Activated naive CD8-positive, alpha-beta T cell (primary cell): Measurements from ENCODE around the gene SLC12A8.
A peak's percentile ranks its signal among the peaks of the same experiment; 100 is the strongest.

Experiments used
- H3K27ac Mint-ChIP-seq: one replicate; pipeline ENCODE4 v1.8.0; 2021; ENCODE audit warnings: mixed read lengths
- H3K27me3 Mint-ChIP-seq: one replicate; pipeline ENCODE4 v1.8.0; 2021; ENCODE audit warnings: mixed read lengths
- H3K36me3 Mint-ChIP-seq: one replicate; pipeline ENCODE4 v1.8.0; 2021; ENCODE audit warnings: mixed read lengths
- H3K4me1 Mint-ChIP-seq: one replicate; pipeline ENCODE4 v1.8.0; 2021; ENCODE audit warnings: low read depth, mixed read lengths
- H3K4me3 Mint-ChIP-seq: one replicate; pipeline ENCODE4 v1.8.0; 2021; ENCODE audit warnings: mild to moderate bottlenecking, mixed read lengths
- H3K9me3 Mint-ChIP-seq: one replicate; pipeline ENCODE4 v1.8.0; 2021; ENCODE audit warnings: low read depth, mixed read lengths

Gene SLC12A8

DNA sequence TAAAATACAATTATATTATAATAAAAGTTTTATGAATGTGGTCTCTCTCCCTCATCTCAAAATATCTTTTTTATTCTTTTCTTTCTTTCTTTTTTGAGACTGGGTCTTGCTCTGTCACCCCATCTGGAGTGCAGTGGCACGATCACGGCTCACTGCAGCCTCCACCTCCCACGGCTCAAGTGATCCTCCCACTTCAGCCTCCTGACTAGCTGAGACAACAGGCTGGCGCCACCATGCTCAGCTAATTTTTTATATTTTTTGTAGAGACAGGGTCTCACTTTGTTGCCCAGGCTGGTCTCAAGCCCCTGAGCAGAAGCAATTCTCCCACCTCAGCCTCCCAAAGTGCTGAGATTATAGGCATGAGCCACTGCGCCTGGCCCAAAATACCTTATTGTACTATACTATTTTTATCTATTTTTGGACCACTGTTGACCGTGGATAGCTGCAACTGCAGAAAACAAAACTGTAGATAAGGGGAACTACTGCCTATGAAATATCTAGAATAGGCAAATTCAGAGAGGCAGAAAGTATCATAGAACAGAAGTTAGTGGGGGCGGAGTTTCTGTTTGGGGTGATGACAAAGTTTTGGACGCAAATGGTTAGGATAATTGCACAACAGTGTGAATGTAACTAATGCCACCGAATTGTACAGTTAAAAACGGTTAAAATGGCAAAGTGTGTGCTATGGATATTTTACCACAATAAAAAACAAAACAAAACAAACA lies 66.6 kb downstream of the SLC12A8 start:
- no peaks in the 10 kb centered on the region for H3K27me3 Mint-ChIP-seq

DNA sequence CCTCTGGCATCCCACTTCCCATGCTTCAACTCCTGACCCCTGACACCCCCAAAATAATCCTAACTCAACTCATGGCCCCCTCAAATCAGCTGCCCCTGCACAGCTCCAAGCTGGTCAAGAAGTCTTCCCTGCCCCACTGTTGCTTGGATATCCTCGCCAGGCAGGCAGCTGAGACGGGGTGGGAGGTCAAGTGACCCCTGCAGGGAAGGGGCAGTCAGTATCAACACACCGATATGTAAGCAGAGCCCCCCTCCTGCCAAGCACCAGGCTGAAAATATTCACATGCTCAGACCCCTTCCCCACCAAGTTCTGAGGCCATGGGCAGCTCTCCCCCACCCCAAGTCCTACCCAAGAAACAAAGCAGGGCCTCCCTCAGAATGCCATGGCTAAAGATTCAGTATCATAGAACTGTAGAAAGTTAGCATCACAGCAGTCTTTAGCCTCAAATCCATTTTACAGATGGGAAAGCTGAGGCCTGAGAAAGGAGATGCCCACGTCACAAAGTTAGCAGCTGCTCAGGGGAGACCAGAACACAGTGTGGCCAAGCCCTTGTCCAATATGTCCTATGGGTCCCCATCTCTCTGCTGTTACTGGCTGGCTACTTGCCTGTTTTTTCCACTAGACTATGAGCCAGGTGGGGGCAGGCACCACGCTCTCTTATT lies 67.8 kb downstream of the SLC12A8 start:
- no peaks in the 10 kb centered on the region for H3K9me3 Mint-ChIP-seq
- peaks cover 2% of the 10 kb centered on the region for H3K36me3 Mint-ChIP-seq
- H3K27me3 Mint-ChIP-seq: no peaks in the 10 kb centered on the region
- no peak overlapping the region for H3K4me3 Mint-ChIP-seq
- peaks cover 34% of the 10 kb centered on the region for H3K4me1 Mint-ChIP-seq
- no peak overlapping the region for H3K27ac Mint-ChIP-seq

More for the DNA sequence above, 66.6 kb downstream of the SLC12A8 start:
- peaks cover 2% of the 10 kb centered on the region for H3K36me3 Mint-ChIP-seq
- H3K9me3 Mint-ChIP-seq: no peaks in the 10 kb centered on the region
- H3K27ac Mint-ChIP-seq: no peak overlapping the region
- H3K4me1 Mint-ChIP-seq: peaks cover 28% of the 10 kb centered on the region
- H3K4me3 Mint-ChIP-seq: no peak overlapping the region

DNA sequence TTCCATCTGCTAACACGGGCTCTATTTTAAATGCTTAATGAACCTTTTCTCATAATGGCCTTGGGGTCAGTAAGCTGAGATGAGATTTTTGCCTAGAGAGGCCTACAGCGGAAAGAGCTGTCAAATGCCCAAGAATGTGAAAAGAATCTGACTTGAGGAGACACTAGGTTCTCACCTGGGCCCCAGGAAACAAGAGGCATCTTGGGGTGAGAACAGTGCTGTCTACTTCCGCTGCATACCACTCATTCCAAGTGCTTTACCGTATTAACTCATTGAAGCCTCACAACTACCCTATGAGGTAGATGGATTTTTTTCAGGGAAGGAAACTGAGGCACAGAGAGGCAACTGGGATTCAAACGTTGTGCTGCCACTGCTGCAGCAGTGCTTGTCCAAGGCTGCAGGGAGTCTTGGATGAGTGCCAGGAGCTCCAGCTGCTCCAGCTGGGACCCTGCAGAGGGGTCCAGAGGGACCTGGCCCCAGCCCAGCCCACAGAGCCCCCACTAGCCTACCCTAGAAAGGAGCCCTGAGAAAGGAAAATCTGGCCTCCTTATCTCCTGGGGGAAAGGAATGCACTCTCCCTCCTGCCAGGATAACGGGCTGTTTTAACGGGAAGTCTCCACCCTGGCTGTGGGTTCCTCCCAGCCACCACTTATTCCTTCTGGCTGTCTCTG lies 68.4 kb downstream of the SLC12A8 start:
- Mint-ChIP-seq H3K27me3 (no peaks in the 10 kb centered on the region), H3K4me1 (peaks cover 34% of the 10 kb centered on the region), H3K4me3 (peak overlapping the region; percentile 13), H3K27ac (no peak overlapping the region), H3K36me3 (peaks cover 2% of the 10 kb centered on the region), H3K9me3 (no peaks in the 10 kb centered on the region)

DNA sequence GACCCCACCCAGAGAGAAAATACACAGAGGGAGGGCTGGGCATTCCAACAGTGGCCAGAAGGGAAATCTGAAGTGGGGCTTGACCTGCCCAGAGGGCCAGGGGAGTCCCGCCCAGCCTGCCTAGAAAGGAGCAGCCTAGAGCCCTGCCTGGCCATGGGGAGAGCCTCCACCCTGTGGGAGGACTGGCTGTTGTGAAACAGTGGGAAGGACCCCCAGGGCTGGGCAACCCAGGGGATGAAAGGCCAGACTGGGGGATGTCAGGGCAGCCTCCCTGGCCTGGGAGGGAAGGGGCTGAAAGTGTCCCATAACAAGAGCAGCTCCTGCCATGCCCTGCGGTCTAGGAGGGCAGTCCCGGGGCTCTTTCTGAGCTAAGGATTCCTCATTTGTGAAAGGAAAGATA lies 69.0 kb downstream of the SLC12A8 start:
- Mint-ChIP-seq H3K4me3 (no peak overlapping the region), H3K36me3 (peaks cover 2% of the 10 kb centered on the region), H3K4me1 (peaks cover 28% of the 10 kb centered on the region), H3K27me3 (no peaks in the 10 kb centered on the region), H3K27ac (no peak overlapping the region), H3K9me3 (no peaks in the 10 kb centered on the region)

DNA sequence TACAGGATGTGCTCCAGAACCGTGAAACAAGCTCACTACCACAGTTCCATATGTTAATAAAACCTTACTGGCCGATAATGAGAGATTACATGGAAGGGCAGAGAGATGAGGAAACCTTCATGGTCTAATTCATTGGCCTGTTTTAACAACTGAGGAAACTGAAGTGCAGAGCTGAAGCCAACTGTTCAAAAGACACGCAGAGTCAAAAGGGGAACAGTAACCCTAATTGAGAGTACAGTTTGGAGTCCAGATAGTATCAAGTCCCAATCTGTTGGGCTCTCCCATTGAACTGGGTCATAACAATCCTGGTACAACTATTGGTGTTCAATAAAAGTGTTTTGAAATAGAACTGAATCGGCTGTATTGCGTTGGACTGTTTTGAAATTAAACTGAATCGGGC lies 69.6 kb downstream of the SLC12A8 start:
- no peak overlapping the region for H3K27ac Mint-ChIP-seq
- no peaks in the 10 kb centered on the region for H3K9me3 Mint-ChIP-seq
- peaks cover 26% of the 10 kb centered on the region for H3K4me1 Mint-ChIP-seq
- peaks cover 2% of the 10 kb centered on the region for H3K36me3 Mint-ChIP-seq
- H3K27me3 Mint-ChIP-seq: no peaks in the 10 kb centered on the region
- H3K4me3 Mint-ChIP-seq: peak overlapping the region; percentile 68

DNA sequence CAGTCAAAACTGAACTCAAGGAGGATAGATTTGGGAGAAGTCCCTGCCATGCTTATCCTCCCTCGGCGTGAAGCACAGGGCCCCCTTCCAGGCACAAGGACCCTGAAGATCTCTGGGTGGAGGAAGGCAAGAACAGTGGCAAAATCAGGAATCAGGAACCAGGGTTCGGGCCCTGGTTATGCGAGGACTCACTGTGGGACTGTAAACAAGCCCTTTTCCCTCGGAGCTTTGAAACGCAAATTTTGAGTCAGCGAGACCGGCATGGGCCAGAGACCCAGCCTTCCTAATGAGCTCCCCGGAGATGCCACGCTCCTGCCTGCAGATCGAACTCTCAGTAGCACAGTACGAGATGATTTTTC lies 70.1 kb downstream of the SLC12A8 start:
- Mint-ChIP-seq H3K27ac (no peak overlapping the region), H3K27me3 (no peaks in the 10 kb centered on the region)

DNA sequence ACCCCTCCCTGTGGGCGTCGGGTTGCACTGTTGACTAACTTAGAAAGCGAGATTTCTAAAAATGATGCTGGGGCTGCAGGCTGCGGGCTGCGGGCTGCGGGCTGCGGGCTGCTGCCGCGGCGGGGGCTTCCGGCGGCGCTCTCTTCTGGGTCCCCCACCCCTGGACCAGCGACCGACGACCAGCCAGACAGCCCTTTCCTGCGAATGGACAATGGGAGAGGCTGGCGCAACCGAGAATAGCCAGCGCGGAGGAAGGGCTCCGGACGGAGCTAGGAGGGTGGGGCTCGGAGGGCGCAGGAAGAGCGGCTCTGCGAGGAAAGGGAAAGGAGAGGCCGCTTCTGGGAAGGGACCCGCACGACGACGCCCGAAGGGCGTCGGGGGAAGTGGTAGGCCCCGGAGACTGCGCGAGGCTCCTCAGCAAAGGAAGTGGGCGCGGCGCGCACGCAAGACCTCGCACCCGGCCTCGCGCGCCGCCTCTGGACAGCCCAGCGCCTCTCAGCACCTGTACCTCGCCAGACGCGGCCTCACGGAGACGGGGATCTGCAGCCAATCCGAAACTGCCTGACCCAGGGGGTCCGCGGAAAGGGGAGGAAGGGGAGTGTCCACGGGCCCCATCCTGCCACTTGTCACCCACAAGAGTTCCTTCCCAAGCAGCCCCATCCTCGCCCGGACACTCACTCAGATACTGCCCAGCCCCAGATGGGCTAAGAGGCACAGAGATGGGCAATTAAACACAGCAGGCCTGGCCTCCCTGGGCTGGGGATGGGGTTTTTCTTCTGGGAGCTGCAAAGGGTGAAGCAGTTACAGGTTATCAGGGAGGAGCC lies 70.7 kb downstream of the SLC12A8 start:
- no peak overlapping the region for H3K27ac Mint-ChIP-seq
- H3K4me1 Mint-ChIP-seq: peaks cover 27% of the 10 kb centered on the region
- H3K36me3 Mint-ChIP-seq: peaks cover 2% of the 10 kb centered on the region
- no peaks in the 10 kb centered on the region for H3K9me3 Mint-ChIP-seq
- no peaks in the 10 kb centered on the region for H3K27me3 Mint-ChIP-seq
- peak overlapping the region; percentile 68 for H3K4me3 Mint-ChIP-seq

More for the DNA sequence above, 70.1 kb downstream of the SLC12A8 start:
- peaks cover 2% of the 10 kb centered on the region for H3K36me3 Mint-ChIP-seq
- peaks cover 27% of the 10 kb centered on the region for H3K4me1 Mint-ChIP-seq
- H3K4me3 Mint-ChIP-seq: peak overlapping the region; percentile 68
- no peaks in the 10 kb centered on the region for H3K9me3 Mint-ChIP-seq

DNA sequence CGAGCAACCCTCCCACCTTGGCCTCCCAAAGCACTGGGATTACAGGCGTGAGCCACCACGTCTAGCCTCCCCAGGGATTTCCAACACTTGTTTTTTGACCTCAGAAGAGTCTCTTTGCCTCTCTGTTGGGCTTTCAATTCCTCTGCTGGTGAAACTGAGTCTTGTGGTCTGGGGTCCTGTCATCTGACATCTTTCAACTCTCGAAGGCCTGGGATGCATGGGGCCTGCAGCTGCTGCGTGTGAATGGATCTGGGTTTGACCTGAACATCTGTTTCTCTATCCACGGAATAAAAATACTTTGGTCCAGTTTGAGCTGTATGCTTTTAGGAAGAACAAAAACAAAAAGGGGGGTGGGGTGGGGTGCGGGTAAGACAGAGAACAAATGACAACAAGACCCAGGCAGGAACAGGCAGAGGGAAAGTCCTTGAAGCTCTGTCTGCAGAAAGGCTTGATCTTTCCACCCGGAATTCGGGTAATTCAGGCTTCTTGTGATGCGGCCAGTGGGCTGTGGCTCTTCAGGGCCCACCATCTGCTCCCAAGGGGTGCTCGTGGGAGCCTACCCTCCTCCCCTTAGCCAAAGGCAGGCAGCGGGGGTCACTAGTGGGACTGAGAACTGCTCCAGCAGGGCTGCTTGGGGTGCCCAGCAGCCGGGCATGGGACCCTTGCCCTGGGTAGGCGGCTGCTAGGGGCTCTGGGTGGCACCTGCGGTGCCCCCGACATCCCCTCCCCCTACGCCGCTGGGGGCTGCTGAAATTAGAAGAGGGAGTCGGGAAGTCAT lies 71.5 kb downstream of the SLC12A8 start:
- H3K36me3 Mint-ChIP-seq: peaks cover 2% of the 10 kb centered on the region
- no peaks in the 10 kb centered on the region for H3K27me3 Mint-ChIP-seq
- H3K9me3 Mint-ChIP-seq: no peaks in the 10 kb centered on the region
- no peak overlapping the region for H3K27ac Mint-ChIP-seq
- peak overlapping the region; percentile 68 for H3K4me3 Mint-ChIP-seq
- peaks cover 34% of the 10 kb centered on the region for H3K4me1 Mint-ChIP-seq

DNA sequence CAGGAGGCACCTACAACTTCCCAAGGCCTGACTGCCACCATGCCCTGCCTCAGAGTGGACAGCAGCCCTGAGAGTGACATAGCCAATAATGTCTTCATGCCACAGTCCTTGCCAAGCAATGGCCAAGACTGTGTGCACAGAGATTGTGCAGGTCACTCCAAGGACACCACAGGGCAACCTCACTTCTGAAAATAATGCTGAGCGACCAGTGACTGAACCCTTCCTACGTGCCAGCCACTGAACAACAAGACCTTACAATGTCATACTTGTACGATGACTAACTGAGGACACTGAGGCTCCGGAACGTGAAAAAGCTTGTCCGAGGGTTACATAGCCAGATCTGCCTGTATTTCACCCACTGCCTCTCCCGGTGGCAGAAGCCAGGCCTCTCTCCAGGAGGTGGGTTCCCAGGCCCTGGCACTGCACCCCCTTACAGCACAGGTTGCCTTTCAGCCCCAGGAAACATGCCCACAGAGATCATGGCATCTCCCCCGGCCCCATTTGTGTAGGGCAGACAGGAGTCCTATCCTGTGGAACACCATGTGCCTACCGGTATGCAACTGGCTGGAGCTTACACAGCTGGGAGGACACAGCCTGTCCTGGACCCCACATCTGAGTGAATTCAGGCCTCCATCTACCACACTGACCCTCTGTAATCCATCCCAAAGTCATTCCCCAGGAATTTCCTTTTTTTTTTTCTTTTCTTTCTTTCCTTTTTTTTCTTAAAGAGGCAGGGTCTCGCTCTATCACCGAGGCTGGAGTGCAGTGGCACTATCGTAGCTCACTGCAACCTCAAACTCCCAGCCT lies 72.3 kb downstream of the SLC12A8 start:
- no peaks in the 10 kb centered on the region for H3K27me3 Mint-ChIP-seq
- H3K36me3 Mint-ChIP-seq: peaks cover 2% of the 10 kb centered on the region
- H3K4me1 Mint-ChIP-seq: peaks cover 34% of the 10 kb centered on the region
- H3K4me3 Mint-ChIP-seq: no peak overlapping the region
- H3K27ac Mint-ChIP-seq: no peak overlapping the region
- no peaks in the 10 kb centered on the region for H3K9me3 Mint-ChIP-seq

DNA sequence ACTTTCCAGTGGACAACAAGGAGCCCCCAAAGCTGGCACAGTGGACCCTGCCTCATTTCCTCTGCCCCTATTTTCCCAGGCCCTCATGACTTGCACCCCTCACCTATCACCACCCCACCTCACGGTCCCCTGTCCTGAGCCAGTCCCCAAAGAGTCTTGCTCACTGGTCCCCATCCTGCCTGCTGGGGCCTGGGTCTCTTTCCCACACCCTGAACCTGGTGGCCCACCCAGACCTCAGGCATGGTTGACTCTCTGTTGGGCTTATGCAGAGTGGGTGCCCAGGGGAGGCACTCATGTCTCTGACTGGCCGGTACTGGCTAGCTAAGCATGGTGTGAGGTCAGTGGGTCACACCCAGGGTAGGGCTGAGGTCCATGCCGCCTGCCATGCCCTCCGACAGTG lies 73.2 kb downstream of the SLC12A8 start:
- Mint-ChIP-seq H3K9me3 (no peaks in the 10 kb centered on the region), H3K27me3 (no peaks in the 10 kb centered on the region), H3K36me3 (peaks cover 2% of the 10 kb centered on the region), H3K27ac (no peak overlapping the region), H3K4me1 (peaks cover 34% of the 10 kb centered on the region), H3K4me3 (no peak overlapping the region)

DNA sequence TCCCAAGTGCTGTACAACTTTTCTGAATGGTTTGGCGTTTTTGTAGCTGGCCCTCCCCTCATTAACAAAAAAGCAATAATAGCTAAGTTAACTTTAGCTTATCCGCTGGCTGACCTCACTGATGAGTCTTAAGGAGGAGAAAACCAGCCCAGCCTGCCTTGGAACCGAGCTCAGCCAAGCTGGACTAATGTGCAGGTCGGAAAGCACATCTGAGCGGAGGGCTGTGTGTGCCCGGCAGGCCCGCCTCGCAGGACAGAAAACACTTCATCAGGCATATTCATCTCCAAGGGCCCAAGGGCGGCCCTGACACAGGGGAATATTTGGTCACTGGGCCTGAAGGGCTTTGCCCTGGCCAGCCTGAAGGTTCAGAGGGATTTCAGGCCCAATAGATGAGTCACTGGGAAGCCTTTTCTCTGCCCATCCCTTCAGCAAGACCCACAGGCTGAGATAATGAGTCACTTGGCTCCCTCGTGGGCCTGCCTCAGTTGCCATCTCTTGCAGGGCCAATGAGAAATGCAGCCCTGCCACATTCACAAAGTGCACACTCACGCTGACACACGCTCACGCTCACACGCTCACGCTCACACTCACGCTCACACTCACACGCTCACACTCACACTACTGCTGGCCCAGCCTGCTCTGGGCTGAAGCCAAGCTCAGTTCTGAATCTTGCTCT lies 75.1 kb downstream of the SLC12A8 start:
- peaks cover 4% of the 10 kb centered on the region for H3K36me3 Mint-ChIP-seq
- H3K9me3 Mint-ChIP-seq: no peaks in the 10 kb centered on the region
- no peaks in the 10 kb centered on the region for H3K27me3 Mint-ChIP-seq
- no peak overlapping the region for H3K27ac Mint-ChIP-seq
- peaks cover 35% of the 10 kb centered on the region for H3K4me1 Mint-ChIP-seq
- H3K4me3 Mint-ChIP-seq: no peak overlapping the region

DNA sequence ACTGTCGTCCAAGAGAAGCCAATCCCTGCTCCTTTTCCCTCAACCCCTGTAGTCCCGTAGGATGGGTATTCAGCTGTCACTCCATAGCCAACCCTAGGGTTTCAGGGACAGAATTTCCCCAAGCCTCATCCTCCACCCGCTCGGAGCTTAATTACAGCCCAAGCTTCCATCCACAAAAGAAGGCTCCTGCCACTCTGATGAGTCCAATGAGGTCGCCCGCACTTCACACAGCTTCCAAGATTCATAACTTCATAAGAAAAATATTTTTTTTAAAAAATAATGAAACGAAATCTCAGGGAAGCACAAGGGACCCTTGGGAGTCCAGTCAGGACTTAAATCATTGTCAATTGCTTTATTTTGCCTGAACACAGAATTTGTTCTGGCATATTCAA lies 75.6 kb downstream of the SLC12A8 start:
- Mint-ChIP-seq H3K4me1 (peaks cover 33% of the 10 kb centered on the region), H3K4me3 (no peak overlapping the region), H3K27me3 (no peaks in the 10 kb centered on the region), H3K27ac (no peak overlapping the region), H3K36me3 (peaks cover 5% of the 10 kb centered on the region), H3K9me3 (no peaks in the 10 kb centered on the region)

DNA sequence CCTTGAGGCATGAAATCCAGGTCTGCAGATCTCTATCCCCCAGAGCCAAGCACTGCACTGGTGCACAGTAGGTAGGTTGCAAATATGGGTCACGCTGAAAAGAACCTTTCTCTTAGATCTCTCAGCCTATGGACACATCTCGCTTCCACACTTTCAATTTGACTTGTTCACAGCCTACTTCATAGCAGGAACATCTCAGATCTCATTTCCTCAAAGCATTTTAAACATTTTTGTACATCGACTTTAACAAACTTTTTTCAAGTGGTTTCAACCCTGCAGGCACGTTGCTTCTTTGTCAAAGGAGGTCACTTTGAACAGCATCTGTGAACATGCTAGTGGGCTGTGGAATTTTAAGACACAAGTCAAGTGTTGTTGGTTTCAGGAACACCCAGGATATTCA lies 76.0 kb downstream of the SLC12A8 start:
- H3K36me3 Mint-ChIP-seq: peaks cover 5% of the 10 kb centered on the region
- H3K27ac Mint-ChIP-seq: no peak overlapping the region
- H3K27me3 Mint-ChIP-seq: no peaks in the 10 kb centered on the region
- no peak overlapping the region for H3K4me3 Mint-ChIP-seq
- H3K4me1 Mint-ChIP-seq: peaks cover 30% of the 10 kb centered on the region
- H3K9me3 Mint-ChIP-seq: no peaks in the 10 kb centered on the region
